Panc1 (cell line): ENCODE data around the gene SMOC2. TPM values are rescaled to one million over a fixed set of nuclear protein-coding genes. Genes with fewer than 3 reads are reported as not detected.

Experiments used
- ATAC-seq: fragments of 200-7000 bp; cut with Tn5 transposase; 2 replicates; pipeline ENCODE4 v1.9.1; 2020; ENCODE audit warnings: mild to moderate bottlenecking, moderate library complexity
- BruUV-seq: library from RNA; stranded (reverse); fragments of 400-500 nt; replicated peaks from 2 replicates; lab custom pipeline; 2021; lab: Mats Ljungman, UMichigan
- CTCF ChIA-PET: fragments of 300-600 bp; sonication (Branson Sonifier 250); formaldehyde crosslinking; loops from one replicate; lab custom pipeline; 2022; ENCODE audit warnings: antibody characterized with exemption; lab: Charles Lee
- POLR2A ChIA-PET: fragments of 300-600 bp; sonication (Branson Sonifier 250); formaldehyde crosslinking; loops from one replicate; lab custom pipeline; 2022; ENCODE audit warnings: antibody characterized with exemption; lab: Charles Lee
- DNase-seq: peaks from one replicate; pipeline ENCODE4 v3.0.0-alpha.2; 2010; ENCODE audit warnings: low read depth, low spot score
- H3K27ac ChIP-seq: 2 replicates; pipeline ENCODE4 v1.5.1; 2011; ENCODE audit warnings: mild to moderate bottlenecking, low read length, inconsistent platforms
- H3K27me3 ChIP-seq: fragments of 200-500 bp; sonication (Bioruptor generic); 2 replicates; pipeline ENCODE4 v1.6.0; 2014; ENCODE audit warnings: low read length, inconsistent platforms; ENCODE audit not compliant: control insufficient read depth, insufficient read depth
- H3K36me3 ChIP-seq: fragments of 200-500 bp; sonication (Bioruptor generic); 2 replicates; pipeline ENCODE4 v1.5.1; 2014; ENCODE audit warnings: inconsistent platforms, mild to moderate bottlenecking, low read length, moderate library complexity; ENCODE audit not compliant: control insufficient read depth, insufficient read depth
- H3K4me1 ChIP-seq: 2 replicates; pipeline ENCODE4 v1.5.1; 2011; ENCODE audit warnings: inconsistent platforms, mild to moderate bottlenecking, low read length, moderate library complexity; ENCODE audit not compliant: control insufficient read depth, insufficient read depth
- H3K4me3 ChIP-seq, 2 experiments: 2 replicates each; pipeline ENCODE4 v1.5.1; 2011 to 2012; ENCODE audit warnings: low read depth in 2 of 2, low read length in 2 of 2, mild to moderate bottlenecking in 2 of 2, inconsistent platforms in 1 of 2, moderate library complexity in 1 of 2
- H3K9me3 ChIP-seq: fragments of 200-500 bp; sonication (Bioruptor generic); 2 replicates; pipeline ENCODE4 v1.5.1; 2014; ENCODE audit warnings: low read depth, mild to moderate bottlenecking, inconsistent platforms, low read length, moderate library complexity; ENCODE audit not compliant: control insufficient read depth, insufficient read depth
- POLR2AphosphoS5 ChIP-seq: IDR thresholded peaks from 2 replicates; pipeline ENCODE4 v1.6.1; 2012; ENCODE audit warnings: mild to moderate bottlenecking, low read depth, low read length, moderate library complexity
- SIN3A ChIP-seq: IDR thresholded peaks from 2 replicates; pipeline ENCODE4 v1.6.1; 2012; ENCODE audit warnings: low read depth, mild to moderate bottlenecking, low read length, moderate library complexity, borderline replicate concordance; ENCODE audit not compliant: insufficient read depth
- TCF7L2 ChIP-seq: IDR thresholded peaks from 2 replicates; pipeline ENCODE4 v1.6.1; 2011; ENCODE audit warnings: mild to moderate bottlenecking, low read depth, low read length, inconsistent platforms
- in situ Hi-C: cut with HindIII; loops from 2 replicates; pipeline ENCODE4 v1.10.0; 2016; ENCODE audit warnings: low sequenced_read_pairs, low pct_unique_long_range_greater_than_20kb
- intact Hi-C: fragments of 100-400 bp; cut with micrococcal nuclease; formaldehyde crosslinking; loops from one replicate; pipeline ENCODE4 v1.10.0; 2022; ENCODE audit not compliant: unreplicated experiment
- total RNA-seq: library from RNA; stranded (reverse); gene quantifications from one replicate; pipeline ENCODE4 v1.2.1, GENCODE V29; 2021; ENCODE audit not compliant: unreplicated experiment
- TF ChIP-seq, protein P1 (sequence below), 2 experiments: IDR thresholded peaks; 2 replicates each; pipeline ENCODE4 v1.6.1; 2011 to 2012; ENCODE audit warnings: low read depth in 2 of 2, control low read depth in 1 of 2, low read length in 1 of 2, mild to moderate bottlenecking in 1 of 2, moderate library complexity in 1 of 2; ENCODE audit not compliant: insufficient read depth in 1 of 2
- TF ChIP-seq, protein P2 (sequence below): fragments of 450-650 bp; IDR thresholded peaks from 2 replicates; pipeline ENCODE4 v1.5.1; 2017; ENCODE audit warnings: mild to moderate bottlenecking

The SMOC2 gene
- total RNA-seq, 1 experiment from 2014 or later, result 0.13 TPM

DNA sequence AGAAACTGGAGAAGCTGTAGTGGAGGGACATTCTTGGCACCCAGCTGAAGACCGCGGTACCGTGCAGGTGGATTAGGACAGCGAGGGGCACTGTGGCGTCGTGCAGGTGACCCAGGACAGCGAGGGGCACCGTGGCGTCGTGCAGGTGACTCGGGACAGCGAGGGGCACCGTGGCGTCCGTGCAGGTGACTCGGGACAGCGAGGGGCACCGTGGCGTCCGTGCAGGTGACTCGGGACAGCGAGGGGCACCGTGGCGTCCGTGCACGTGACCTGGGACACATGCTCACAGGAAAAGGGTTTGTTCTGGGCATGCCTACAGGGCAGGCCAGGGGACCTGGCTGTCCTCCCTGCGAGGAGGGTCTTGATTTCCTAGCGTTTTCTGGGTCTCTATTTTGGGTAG, 29.2 kb upstream of the SMOC2 start:
- DNase-seq (no peak), ATAC-seq (no peak)
- CTCF ChIA-PET, result interaction anchor here (0.7 kb wide), 1 partner anchor 187 kb away, joined by 3 read pairs; no protein-coding TSS in a partner anchor
- H3K9me3 ChIP-seq, result no peaks in the 10 kb centered on the region
- POLR2A ChIA-PET, result no interaction called here
- H3K4me3 ChIP-seq, result no peak overlapping the region
- no peaks in the 10 kb centered on the region for H3K36me3 ChIP-seq
- intact Hi-C loops, result no loop called here
- no peak overlapping the region for H3K27ac ChIP-seq
- in situ Hi-C loops, result no loop called here
- TF ChIP-seq, protein P1, sequence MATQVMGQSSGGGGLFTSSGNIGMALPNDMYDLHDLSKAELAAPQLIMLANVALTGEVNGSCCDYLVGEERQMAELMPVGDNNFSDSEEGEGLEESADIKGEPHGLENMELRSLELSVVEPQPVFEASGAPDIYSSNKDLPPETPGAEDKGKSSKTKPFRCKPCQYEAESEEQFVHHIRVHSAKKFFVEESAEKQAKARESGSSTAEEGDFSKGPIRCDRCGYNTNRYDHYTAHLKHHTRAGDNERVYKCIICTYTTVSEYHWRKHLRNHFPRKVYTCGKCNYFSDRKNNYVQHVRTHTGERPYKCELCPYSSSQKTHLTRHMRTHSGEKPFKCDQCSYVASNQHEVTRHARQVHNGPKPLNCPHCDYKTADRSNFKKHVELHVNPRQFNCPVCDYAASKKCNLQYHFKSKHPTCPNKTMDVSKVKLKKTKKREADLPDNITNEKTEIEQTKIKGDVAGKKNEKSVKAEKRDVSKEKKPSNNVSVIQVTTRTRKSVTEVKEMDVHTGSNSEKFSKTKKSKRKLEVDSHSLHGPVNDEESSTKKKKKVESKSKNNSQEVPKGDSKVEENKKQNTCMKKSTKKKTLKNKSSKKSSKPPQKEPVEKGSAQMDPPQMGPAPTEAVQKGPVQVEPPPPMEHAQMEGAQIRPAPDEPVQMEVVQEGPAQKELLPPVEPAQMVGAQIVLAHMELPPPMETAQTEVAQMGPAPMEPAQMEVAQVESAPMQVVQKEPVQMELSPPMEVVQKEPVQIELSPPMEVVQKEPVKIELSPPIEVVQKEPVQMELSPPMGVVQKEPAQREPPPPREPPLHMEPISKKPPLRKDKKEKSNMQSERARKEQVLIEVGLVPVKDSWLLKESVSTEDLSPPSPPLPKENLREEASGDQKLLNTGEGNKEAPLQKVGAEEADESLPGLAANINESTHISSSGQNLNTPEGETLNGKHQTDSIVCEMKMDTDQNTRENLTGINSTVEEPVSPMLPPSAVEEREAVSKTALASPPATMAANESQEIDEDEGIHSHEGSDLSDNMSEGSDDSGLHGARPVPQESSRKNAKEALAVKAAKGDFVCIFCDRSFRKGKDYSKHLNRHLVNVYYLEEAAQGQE (IDR thresholded peaks at IDR 0.05; ENCODE audit: insufficient read depth in 1 of 2, low read depth in 2 of 2, low read length in 1 of 2), result no peak
- TF ChIP-seq, protein P2, sequence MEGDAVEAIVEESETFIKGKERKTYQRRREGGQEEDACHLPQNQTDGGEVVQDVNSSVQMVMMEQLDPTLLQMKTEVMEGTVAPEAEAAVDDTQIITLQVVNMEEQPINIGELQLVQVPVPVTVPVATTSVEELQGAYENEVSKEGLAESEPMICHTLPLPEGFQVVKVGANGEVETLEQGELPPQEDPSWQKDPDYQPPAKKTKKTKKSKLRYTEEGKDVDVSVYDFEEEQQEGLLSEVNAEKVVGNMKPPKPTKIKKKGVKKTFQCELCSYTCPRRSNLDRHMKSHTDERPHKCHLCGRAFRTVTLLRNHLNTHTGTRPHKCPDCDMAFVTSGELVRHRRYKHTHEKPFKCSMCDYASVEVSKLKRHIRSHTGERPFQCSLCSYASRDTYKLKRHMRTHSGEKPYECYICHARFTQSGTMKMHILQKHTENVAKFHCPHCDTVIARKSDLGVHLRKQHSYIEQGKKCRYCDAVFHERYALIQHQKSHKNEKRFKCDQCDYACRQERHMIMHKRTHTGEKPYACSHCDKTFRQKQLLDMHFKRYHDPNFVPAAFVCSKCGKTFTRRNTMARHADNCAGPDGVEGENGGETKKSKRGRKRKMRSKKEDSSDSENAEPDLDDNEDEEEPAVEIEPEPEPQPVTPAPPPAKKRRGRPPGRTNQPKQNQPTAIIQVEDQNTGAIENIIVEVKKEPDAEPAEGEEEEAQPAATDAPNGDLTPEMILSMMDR, result no peak
- TF ChIP-seq SIN3A (no peak), TCF7L2 (no peak), POLR2AphosphoS5 (no peak)
- no TSS peak for BruUV-seq
- H3K4me1 ChIP-seq, result no peaks in the 10 kb centered on the region
- peaks cover 8% of the 10 kb centered on the region; the same call in 1 of the 2 replicates for H3K27me3 ChIP-seq

DNA sequence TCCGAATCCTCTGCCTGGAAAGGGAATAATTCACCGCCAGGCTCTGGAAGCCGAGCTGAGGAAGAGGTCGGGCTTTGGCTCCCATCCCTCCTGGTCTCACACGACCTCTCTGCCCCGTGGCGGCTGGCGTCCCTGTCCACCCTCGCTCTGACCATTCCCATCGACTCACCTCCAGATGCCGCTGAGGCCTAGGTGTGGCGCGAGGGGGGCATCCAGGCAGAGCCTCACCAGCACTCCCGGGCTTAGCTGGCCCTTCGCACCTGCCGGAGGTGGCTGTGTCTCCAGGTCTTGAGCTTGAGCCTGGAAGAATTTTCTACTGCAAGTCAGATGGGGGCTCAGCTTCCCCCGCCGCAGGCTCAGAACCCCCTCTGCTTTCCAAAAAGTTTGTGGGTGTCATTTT, 28.5 kb upstream of the SMOC2 start:
- H3K4me3 ChIP-seq, result no peak overlapping the region
- DNase-seq (no peak), ATAC-seq (no peak)
- BruUV-seq, result no TSS peak
- in situ Hi-C loops (no loop called here), intact Hi-C loops (no loop called here)
- TF ChIP-seq, protein P1 (IDR thresholded peaks at IDR 0.05; ENCODE audit: insufficient read depth in 1 of 2, low read depth in 2 of 2, low read length in 1 of 2), result no peak
- TF ChIP-seq TCF7L2 (no peak), SIN3A (no peak), POLR2AphosphoS5 (no peak)
- TF ChIP-seq, protein P2, result no peak
- ChIA-PET POLR2A (no interaction called here), CTCF (no interaction called here)
- H3K27me3 ChIP-seq, result peaks cover 6% of the 10 kb centered on the region; the same call in 1 of the 2 replicates
- no peaks in the 10 kb centered on the region for H3K36me3 ChIP-seq
- H3K27ac ChIP-seq, result no peak overlapping the region
- no peaks in the 10 kb centered on the region for H3K9me3 ChIP-seq
- no peaks in the 10 kb centered on the region for H3K4me1 ChIP-seq
